Fibroblast of the aortic adventitia (primary cell): Measurements from ENCODE around the gene ZFAND3. TPM values are rescaled to one million over a fixed set of nuclear protein-coding genes. Genes with fewer than 3 reads are reported as not detected.
A peak's percentile ranks its signal among the peaks of the same experiment; 100 is the strongest.

ENCODE experiments used
- DNase-seq: peaks from one replicate; pipeline ENCODE4 v3.0.0-alpha.2; 2010; ENCODE audit warnings: low read depth
- H3K4me3 ChIP-seq: 2 replicates; pipeline ENCODE4 v1.5.1; 2011; ENCODE audit warnings: low read depth, mild to moderate bottlenecking, control low read depth, low read length, moderate library complexity
- CTCF ChIP-seq: IDR thresholded peaks from 2 replicates; pipeline ENCODE4 v1.5.1; 2011; ENCODE audit warnings: mild to moderate bottlenecking, low read length, control low read depth, inconsistent platforms; ENCODE audit not compliant: insufficient read depth
- total RNA-seq: library from RNA; depleted of rRNA; stranded (reverse); fragments of >200 nt; gene quantifications from 2 replicates; pipeline ENCODE4 v1.2.3, GENCODE V29; 2012; ENCODE audit warnings: low replicate concordance

ZFAND3 gene
- 14.0 and 31.3 TPM in 2 replicates for total RNA-seq

- DNase-seq, result peak; percentile 97
- no peak for TF ChIP-seq CTCF
- H3K4me3 ChIP-seq, result peak within 1 kb of the TSS; percentile 84
Observed at GRCh38 chr6:37819177-37819801, at the start of gene ZFAND3. Gene ZFAND3, plus strand, starts transcription at chr6:37819727. Its CDS starts 219 bp downstream, at chr6:37819946.

GRCh38 chr6:37774028-37774680 lies 45.4 kb upstream of the ZFAND3 start:
- TF ChIP-seq CTCF, result no peak
- H3K4me3 ChIP-seq, result no peak overlapping the region
- DNase-seq, result no peak

- H3K4me3 ChIP-seq, result no peak overlapping the region
- no peak for TF ChIP-seq CTCF
- no peak for DNase-seq
Observed at GRCh38 chr6:37776566-37776965, 43.0 kb upstream of the ZFAND3 start.

GRCh38 chr6:37777272-37777834 lies 42.2 kb upstream of the ZFAND3 start:
- no peak for TF ChIP-seq CTCF
- no peak for DNase-seq
- H3K4me3 ChIP-seq, result no peak overlapping the region

GRCh38 chr6:37779111-37779800 lies 40.3 kb upstream of the ZFAND3 start:
- TF ChIP-seq CTCF, result no peak
- DNase-seq, result no peak
- no peak overlapping the region for H3K4me3 ChIP-seq

GRCh38 chr6:37779902-37780628 lies 39.5 kb upstream of the ZFAND3 start:
- H3K4me3 ChIP-seq, result no peak overlapping the region
- DNase-seq, result no peak
- TF ChIP-seq CTCF, result no peak
